GM15510 (cell line): ENCODE results near the gene RPGRIP1.

Experiments used
- POLR2A ChIP-seq: IDR thresholded peaks from 3 replicates; pipeline ENCODE4 v1.6.1; 2011; ENCODE audit warnings: borderline replicate concordance; ENCODE audit not compliant: insufficient read length; ENCODE audit errors: extremely low read depth

Gene RPGRIP1

DNA sequence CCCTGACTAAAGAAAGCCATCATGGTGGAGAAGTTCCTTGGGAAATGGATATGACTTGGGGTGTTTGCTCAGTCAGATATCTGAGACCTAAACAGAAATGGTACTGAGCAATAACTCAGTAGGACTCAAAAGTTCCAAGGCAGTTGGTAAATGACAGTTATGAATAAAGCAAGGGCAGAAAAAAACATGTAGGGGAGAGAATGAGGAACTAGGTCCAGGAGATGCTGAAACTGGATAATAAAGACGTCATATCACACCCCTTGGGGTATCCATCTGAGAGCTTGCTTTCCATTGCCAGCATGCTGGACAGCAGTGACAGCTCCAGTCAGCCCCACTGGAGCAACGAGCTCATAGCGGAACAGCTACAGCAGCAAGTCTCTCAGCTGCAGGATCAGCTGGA is 37.5 kb downstream of the RPGRIP1 start:
- no peak for TF ChIP-seq POLR2A

DNA sequence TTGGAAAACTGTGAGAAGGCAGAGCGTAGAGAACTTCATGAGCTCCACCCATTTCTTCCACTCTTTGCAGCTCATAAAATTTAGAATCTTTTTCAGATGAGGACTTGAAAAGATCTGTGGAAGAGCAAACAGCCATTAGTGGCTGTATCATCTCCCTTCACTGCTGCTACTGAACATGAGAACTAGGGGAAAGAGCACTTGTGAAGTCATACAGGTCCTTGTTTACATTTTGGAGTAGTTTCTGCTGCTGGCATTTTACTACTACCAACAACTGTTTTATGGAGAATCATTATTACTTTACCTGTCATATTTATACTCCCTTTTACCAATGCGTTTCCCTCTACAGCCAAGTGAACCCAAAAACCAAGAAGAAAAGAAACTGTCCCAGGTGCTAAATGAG is 41.0 kb downstream of the RPGRIP1 start:
- no peak for TF ChIP-seq POLR2A

DNA sequence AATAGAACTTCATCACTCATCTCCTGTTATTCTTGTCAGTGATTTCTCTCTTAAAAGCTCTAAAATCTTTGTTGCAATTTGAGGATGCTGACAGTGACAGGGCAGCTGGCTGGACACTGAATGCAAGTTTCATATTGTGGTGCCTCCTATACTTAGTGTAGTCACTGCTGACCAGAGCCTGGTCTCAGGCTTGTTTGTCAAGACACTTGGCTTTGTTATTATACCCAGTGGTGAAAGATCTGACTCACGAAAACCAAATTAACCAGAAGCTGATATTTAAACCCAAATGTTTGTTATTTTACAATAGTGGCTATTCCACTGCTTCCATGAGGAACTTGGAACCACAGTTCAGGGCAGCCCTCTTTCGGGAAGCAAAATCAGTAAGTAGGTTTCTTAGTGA is 42.8 kb downstream of the RPGRIP1 start:
- no peak for TF ChIP-seq POLR2A

DNA sequence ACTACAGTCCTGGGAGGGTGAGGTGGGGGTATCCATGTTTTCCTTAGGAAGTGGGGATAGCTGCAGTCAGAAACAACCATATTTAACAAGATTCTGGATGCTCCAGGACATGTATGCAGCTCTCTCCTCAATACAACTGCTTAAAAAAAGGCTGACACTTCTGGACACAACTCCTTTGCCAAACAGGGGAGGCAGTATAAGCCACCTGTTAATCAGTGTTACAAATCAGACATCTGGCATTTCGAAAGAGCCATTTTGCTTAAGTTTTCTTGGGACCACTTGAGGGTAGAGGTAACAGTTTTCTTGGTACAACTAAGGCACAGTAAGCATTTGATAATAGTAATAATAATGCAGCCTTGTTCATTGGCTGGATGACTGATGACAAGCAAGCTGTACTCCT is 47.1 kb downstream of the RPGRIP1 start:
- no peak for TF ChIP-seq POLR2A
